Lung (tissue), 12 donors: ENCODE measurements around the gene TNIP2. TPM values are rescaled to one million over a fixed set of nuclear protein-coding genes. Genes with fewer than 3 reads are reported as not detected.

Experiments used
- ATAC-seq: fragments of 200-7000 bp; cut with Tn5 transposase; one replicate; pipeline ENCODE4 v1.9.1; 2020; ENCODE audit warnings: moderate number of reproducible peaks; ENCODE audit not compliant: insufficient read depth, low FRiP score
- DNase-seq, 3 donors: peaks; one replicate each; pipeline ENCODE4 v3.0.0-alpha.2; 2013 to 2017
- H3K27ac ChIP-seq, 2 donors: one replicate each; pipeline ENCODE4 v1.5.1; 2013; ENCODE audit warnings: mild to moderate bottlenecking in 2 of 2, moderate library complexity in 2 of 2, control low read depth in 1 of 2, inconsistent platforms in 1 of 2, low read depth in 1 of 2, low read length in 1 of 2
- H3K27me3 ChIP-seq, 3 donors: one replicate each; pipeline ENCODE4 v1.5.1; 2013; ENCODE audit warnings: low read length in 2 of 3; ENCODE audit not compliant: control insufficient read depth in 3 of 3, insufficient read depth in 3 of 3
- H3K36me3 ChIP-seq, 4 donors: one replicate each; pipeline ENCODE4 v1.5.1; 2013; ENCODE audit warnings: low read length in 4 of 4, mild to moderate bottlenecking in 1 of 4, moderate library complexity in 1 of 4; ENCODE audit not compliant: control insufficient read depth in 4 of 4, insufficient read depth in 4 of 4
- H3K4me1 ChIP-seq, 5 donors: one replicate each; pipeline ENCODE4 v1.5.1; 2013; ENCODE audit warnings: low read length in 5 of 5, mild to moderate bottlenecking in 2 of 5, moderate library complexity in 1 of 5; ENCODE audit not compliant: control insufficient read depth in 5 of 5, insufficient read depth in 5 of 5
- H3K4me3 ChIP-seq: one replicate; pipeline ENCODE4 v1.5.1; 2013; ENCODE audit warnings: mild to moderate bottlenecking, control low read depth, moderate library complexity
- H3K9ac ChIP-seq, 2 donors: one replicate each; pipeline ENCODE4 v1.5.1; 2013; ENCODE audit warnings: low read length in 2 of 2, control low read depth in 1 of 2; ENCODE audit not compliant: insufficient read depth in 1 of 2
- H3K9me3 ChIP-seq, 4 donors: one replicate each; pipeline ENCODE4 v1.5.1; 2013; ENCODE audit warnings: low read length in 3 of 4, mild to moderate bottlenecking in 1 of 4, moderate library complexity in 1 of 4; ENCODE audit not compliant: control insufficient read depth in 4 of 4, insufficient read depth in 3 of 4
- CTCF ChIP-seq: IDR thresholded peaks from 2 replicates; pipeline ENCODE4 v1.5.1; 2012; ENCODE audit warnings: mild to moderate bottlenecking; ENCODE audit errors: control extremely low read depth, extremely low read depth
- WGBS, 2 donors: extraction: QIAGEN DNeasy Blood & Tissue Kit; methylation state at CpG; one replicate each; pipeline ENCODE4 v1.1.7; 2013; 5-methylcytosine and 5-hydroxymethylcytosine counted together
- polyA plus RNA-seq, 2 donors: library from polyadenylated mRNA; stranded (reverse); fragments of 200-250 nt; gene quantifications; one replicate each; pipeline ENCODE4 v1.2.1, GENCODE V29; 2013
- total RNA-seq, 2 donors: library from RNA; depleted of rRNA in 1 of 2; stranded (reverse); fragments of >200 nt in 1 of 2; gene quantifications; one replicate each; pipeline ENCODE4 v1.2.1, GENCODE V29; 2014 to 2021
- donor health status: control.
- donor health status: control.
- donor health status: Bipolar disorder and iron deficiency.
- donor health status: healthy.
- donor health status: DM: yes; HTN: yes; CAD: no.

The TNIP2 gene
- total and polyA plus RNA-seq, 4 donors = 30.6 to 82.8 (median 43.8) TPM

DNA sequence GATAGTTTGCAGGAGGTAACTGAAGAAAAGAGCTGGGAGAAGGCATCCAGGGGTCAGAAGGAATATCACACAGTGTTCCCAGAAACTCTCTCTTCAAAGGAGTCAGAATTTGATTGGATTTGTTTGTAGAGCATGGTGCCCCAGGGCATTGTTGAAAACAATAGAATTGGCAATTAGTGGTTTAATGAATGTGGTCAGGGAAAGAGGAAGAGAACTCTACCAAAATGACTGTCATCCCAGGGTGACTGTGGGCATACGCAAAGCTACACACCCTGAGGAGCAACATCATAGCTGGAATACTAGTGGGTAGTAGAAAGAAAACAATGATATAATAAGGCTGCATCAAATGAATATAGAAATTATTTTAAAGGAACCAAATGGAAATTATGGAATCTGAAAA, 21.5 kb downstream of the TNIP2 start:
- no peaks in the 10 kb centered on the region for H3K27me3 ChIP-seq
- H3K4me1 ChIP-seq = no peaks in the 10 kb centered on the region
- no peak for DNase-seq
- WGBS, 2 donors = 48 to 88% methylated on average over 1 of the region's 1 CpG
- H3K36me3 ChIP-seq = peaks cover 0 to 27% (median 14%) of the 10 kb centered on the region in 4 donors
- no peak overlapping the region for H3K9ac ChIP-seq
- no peak for ATAC-seq
- no peaks in the 10 kb centered on the region for H3K9me3 ChIP-seq
- H3K27ac ChIP-seq = no peak overlapping the region
- H3K4me3 ChIP-seq = no peak overlapping the region
- no peak for TF ChIP-seq CTCF

GRCh38 chr4:2733844-2734574, 22.1 kb downstream of the TNIP2 start:
- ATAC-seq = no peak
- Histone ChIP-seq H3K36me3 (peaks cover 0 to 33% (median 18%) of the 10 kb centered on the region in 4 donors), H3K27ac (no peak overlapping the region), H3K4me3 (no peak overlapping the region), H3K27me3 (no peaks in the 10 kb centered on the region), H3K9ac (no peak overlapping the region), H3K4me1 (no peaks in the 10 kb centered on the region), H3K9me3 (no peaks in the 10 kb centered on the region)
- WGBS, 2 donors = 94 to 97% methylated on average over 2 of the region's 2 CpGs
- DNase-seq = no peak
- no peak for TF ChIP-seq CTCF

GRCh38 chr4:2733001-2733843, 22.9 kb downstream of the TNIP2 start:
- no peak overlapping the region for H3K9ac ChIP-seq
- no peak overlapping the region for H3K27ac ChIP-seq
- no peak overlapping the region for H3K4me3 ChIP-seq
- H3K4me1 ChIP-seq = no peaks in the 10 kb centered on the region
- no peaks in the 10 kb centered on the region for H3K9me3 ChIP-seq
- H3K27me3 ChIP-seq = no peaks in the 10 kb centered on the region
- DNase-seq (no peak), ATAC-seq (no peak)
- peaks cover 0 to 33% (median 20%) of the 10 kb centered on the region in 4 donors for H3K36me3 ChIP-seq
- WGBS, 2 donors = 87 to 89% methylated on average over 21 of the region's 21 CpGs
- TF ChIP-seq CTCF = no peak
